ENCODE results near the gene CATSPER1. TPM values are rescaled to one million over a fixed set of nuclear protein-coding genes. Genes with fewer than 3 reads are reported as not detected.

The CATSPER1 gene
- polyA plus RNA-seq, 1 experiment: 0.69 TPM

GRCh38 chr11:66048547-66049323 is 22.5 kb upstream of the CATSPER1 start, which contains the start of gene GAL3ST3:
Gene GAL3ST3 (minus strand): TSS chr11:66049161. CDS start chr11:66045415, 3,746 bp downstream.
- TF ChIP-seq CTCF (IDR thresholded peaks at IDR 0.05; ENCODE audit: insufficient read depth, low read depth, low read length): no peak
- no peak for DNase-seq (ENCODE audit: low read depth)
- POLR2A ChIA-PET: no interaction called here
- H3K4me3 ChIP-seq (ENCODE audit: low read depth, low read length): no peak within 1 kb of the TSS
- no peaks in the 10 kb centered on the region for H3K36me3 ChIP-seq (ENCODE audit: control insufficient read depth, insufficient read depth, low read length)
- CTCF ChIA-PET: interaction anchor here (0.7 kb wide), 1 partner anchor 292 kb away, joined by 3 read pairs; no protein-coding TSS in a partner anchor
- no peaks in the 10 kb centered on the region for H3K27me3 ChIP-seq (ENCODE audit: control insufficient read depth, insufficient read depth, low read length)

GRCh38 chr11:66047541-66048365 is 21.5 kb upstream of the CATSPER1 start:
- Histone ChIP-seq H3K36me3 (ENCODE audit: control insufficient read depth, insufficient read depth, low read length) (no peaks in the 10 kb centered on the region), H3K4me3 (ENCODE audit: low read depth, low read length) (no peak overlapping the region), H3K27me3 (ENCODE audit: control insufficient read depth, insufficient read depth, low read length) (no peaks in the 10 kb centered on the region)
- ChIA-PET POLR2A (interaction anchor here (0.5 kb wide), 1 partner anchor 95 kb away, joined by 7 read pairs; no protein-coding TSS in a partner anchor), CTCF (interaction anchor here (0.7 to 1.9 kb wide), 4 partner anchors 20 to 291 kb away, joined by 3 to 6 read pairs (median 4); no protein-coding TSS in a partner anchor)
- TF ChIP-seq CTCF (IDR thresholded peaks at IDR 0.05; ENCODE audit: insufficient read depth, low read depth, low read length): no peak
- no peak for DNase-seq (ENCODE audit: low read depth)

- Histone ChIP-seq H3K36me3 (ENCODE audit: control insufficient read depth, insufficient read depth, low read length) (no peaks in the 10 kb centered on the region), H3K4me3 (ENCODE audit: low read depth, low read length) (no peak overlapping the region), H3K27me3 (ENCODE audit: control insufficient read depth, insufficient read depth, low read length) (no peaks in the 10 kb centered on the region; the same call in 1 of the 2 replicates)
- no peak for DNase-seq (ENCODE audit: low read depth)
- no peak for TF ChIP-seq CTCF (IDR thresholded peaks at IDR 0.05; ENCODE audit: insufficient read depth, low read depth, low read length)
- ChIA-PET POLR2A (interaction anchor here (0.5 kb wide), 1 partner anchor 96 kb away, joined by 7 read pairs; no protein-coding TSS in a partner anchor), CTCF (interaction anchor here (0.8 to 3.6 kb wide), 5 partner anchors 12 to 163 kb away, joined by 3 to 31 read pairs (median 6); no protein-coding TSS in a partner anchor)
Observed at GRCh38 chr11:66046901-66047300, 20.6 kb upstream of the CATSPER1 start.

- Histone ChIP-seq H3K27me3 (ENCODE audit: control insufficient read depth, insufficient read depth, low read length) (no peaks in the 10 kb centered on the region; the same call in 1 of the 2 replicates), H3K36me3 (ENCODE audit: control insufficient read depth, insufficient read depth, low read length) (no peaks in the 10 kb centered on the region), H3K4me3 (ENCODE audit: low read depth, low read length) (no peak overlapping the region)
- TF ChIP-seq CTCF (IDR thresholded peaks at IDR 0.05; ENCODE audit: insufficient read depth, low read depth, low read length): peak; percentile 97
- DNase-seq (ENCODE audit: low read depth): no peak
- ChIA-PET POLR2A (interaction anchor here (0.6 to 1.2 kb wide), 2 partner anchors 8 to 222 kb away, joined by 3 to 4 read pairs; no protein-coding TSS in a partner anchor), CTCF (interaction anchor here (0.6 to 4.7 kb wide), 23 partner anchors 10 to 934 kb away, joined by 3 to 40 read pairs (median 4); partner anchors contain the start of genes CATSPER1 and RELA)
Observed at GRCh38 chr11:66045177-66045639, 18.9 kb upstream of the CATSPER1 start.

Measured in BJ (cell line).